ENCODE results near the gene COTL1. TPM values are rescaled to one million over a fixed set of nuclear protein-coding genes. Genes with fewer than 3 reads are reported as not detected.

Gene COTL1
- polyA plus RNA-seq, 4 donors: 43.6 to 166 (median 94.3) TPM

DNA sequence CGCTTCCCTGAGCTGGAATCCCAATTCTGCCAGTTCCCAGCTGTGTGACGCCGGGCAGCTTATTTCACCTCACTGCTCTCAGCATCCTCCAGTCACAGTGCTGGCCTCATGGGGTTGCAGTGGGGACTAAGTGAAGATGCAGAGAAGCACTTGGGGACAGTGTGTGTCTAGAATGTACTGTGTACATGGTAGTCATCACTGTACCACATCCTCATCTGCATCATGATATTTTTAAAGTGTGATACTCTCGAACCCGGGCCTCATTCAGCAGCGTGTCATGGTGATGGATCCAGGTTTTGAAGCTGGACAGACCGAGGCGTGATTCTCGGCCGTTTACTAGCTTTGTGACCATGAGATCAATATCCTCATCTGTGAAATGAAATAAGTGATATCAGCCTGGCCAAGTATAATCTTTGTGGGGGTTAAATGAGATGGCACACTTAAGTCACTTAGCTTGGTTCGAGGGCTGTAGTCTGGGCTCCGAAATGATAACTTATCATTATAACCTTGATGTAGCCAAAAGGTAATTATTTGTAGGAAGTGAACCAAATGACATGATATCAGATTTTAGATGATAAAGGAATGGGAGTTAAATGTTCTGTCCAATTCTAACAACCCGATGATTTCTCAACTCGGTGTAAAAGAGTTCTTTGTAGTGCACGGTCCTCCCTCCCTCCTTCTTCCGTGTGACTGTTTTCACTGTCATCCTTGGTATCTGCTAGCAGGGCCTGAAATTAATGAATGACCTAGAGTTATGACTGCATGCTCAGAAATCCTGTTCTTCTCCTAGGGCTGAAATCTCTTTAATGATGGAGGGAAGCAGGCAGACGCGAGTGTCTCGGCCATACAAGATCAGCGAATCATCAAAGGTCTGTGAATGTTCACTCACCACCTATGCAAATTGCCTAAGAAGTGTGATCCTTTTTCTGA, 32.4 kb upstream of the COTL1 start:
- FAIRE-seq (no peak), DNase-seq (peak in 1 of 2 donors; percentile 16)
- no peak overlapping the region for H3K27ac ChIP-seq (ENCODE audit: low read depth in 1 of 3, low read length in 2 of 3)
- no peak overlapping the region for H3K4me3 ChIP-seq (ENCODE audit: low read depth in 1 of 3, low read length in 3 of 3)
- peaks cover 0 to 41% (median 4%) of the 10 kb centered on the region in 3 donors for H3K36me3 ChIP-seq (ENCODE audit: control insufficient read depth in 3 of 3, insufficient read depth in 2 of 3, low read depth in 1 of 3, low read length in 3 of 3)
- H3K27me3 ChIP-seq (ENCODE audit: control insufficient read depth in 3 of 3, insufficient read depth in 3 of 3, low read length in 3 of 3): no peaks in the 10 kb centered on the region
- H3K9me3 ChIP-seq (ENCODE audit: control insufficient read depth in 2 of 2, insufficient read depth in 1 of 2, low read depth in 1 of 2, low read length in 1 of 2): no peaks in the 10 kb centered on the region
- peaks cover 0 to 7% (median 5%) of the 10 kb centered on the region in 3 donors for H3K4me1 ChIP-seq (ENCODE audit: control insufficient read depth in 3 of 3, insufficient read depth in 2 of 3, low read depth in 1 of 3, low read length in 2 of 3)
- 70 to 79% (median 76%) methylated on average over 20 of the region's 20 CpGs for WGBS, 3 donors

DNA sequence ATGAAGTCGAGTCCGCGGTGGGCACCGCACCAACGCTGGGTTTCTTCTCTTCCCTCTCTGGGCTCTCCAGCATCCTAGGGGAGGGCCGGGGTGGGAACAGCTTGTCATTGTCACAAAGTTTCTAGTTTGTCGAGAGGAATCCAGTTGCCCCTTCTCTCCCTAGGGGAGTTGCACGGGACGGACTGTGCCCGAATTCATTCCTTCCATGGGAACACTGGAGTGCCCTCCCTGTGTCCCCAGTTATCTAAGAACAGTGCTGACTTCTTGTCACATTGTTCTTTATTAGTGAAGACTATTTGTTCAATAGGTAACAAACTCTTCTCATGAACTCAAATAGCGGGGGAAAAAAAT, 31.6 kb upstream of the COTL1 start:
- no peak for DNase-seq
- Histone ChIP-seq H3K27me3 (ENCODE audit: control insufficient read depth in 3 of 3, insufficient read depth in 3 of 3, low read length in 3 of 3) (no peaks in the 10 kb centered on the region), H3K4me3 (ENCODE audit: low read depth in 1 of 3, low read length in 3 of 3) (peak overlapping the region; percentile 9 to 90 (median 79)), H3K4me1 (ENCODE audit: control insufficient read depth in 3 of 3, insufficient read depth in 2 of 3, low read depth in 1 of 3, low read length in 2 of 3) (peaks cover 0 to 7% (median 5%) of the 10 kb centered on the region in 3 donors), H3K36me3 (ENCODE audit: control insufficient read depth in 3 of 3, insufficient read depth in 2 of 3, low read depth in 1 of 3, low read length in 3 of 3) (peaks cover 0 to 35% (median 4%) of the 10 kb centered on the region in 3 donors), H3K27ac (ENCODE audit: low read depth in 1 of 3, low read length in 2 of 3) (peak overlapping the region in 1 of 3 donors; percentile 74), H3K9me3 (ENCODE audit: control insufficient read depth in 2 of 2, insufficient read depth in 1 of 2, low read depth in 1 of 2, low read length in 1 of 2) (no peaks in the 10 kb centered on the region)
- WGBS, 3 donors: 27 to 71% (median 62%) methylated on average over 7 to 11 of the region's 11 CpGs
- FAIRE-seq: no peak

DNA sequence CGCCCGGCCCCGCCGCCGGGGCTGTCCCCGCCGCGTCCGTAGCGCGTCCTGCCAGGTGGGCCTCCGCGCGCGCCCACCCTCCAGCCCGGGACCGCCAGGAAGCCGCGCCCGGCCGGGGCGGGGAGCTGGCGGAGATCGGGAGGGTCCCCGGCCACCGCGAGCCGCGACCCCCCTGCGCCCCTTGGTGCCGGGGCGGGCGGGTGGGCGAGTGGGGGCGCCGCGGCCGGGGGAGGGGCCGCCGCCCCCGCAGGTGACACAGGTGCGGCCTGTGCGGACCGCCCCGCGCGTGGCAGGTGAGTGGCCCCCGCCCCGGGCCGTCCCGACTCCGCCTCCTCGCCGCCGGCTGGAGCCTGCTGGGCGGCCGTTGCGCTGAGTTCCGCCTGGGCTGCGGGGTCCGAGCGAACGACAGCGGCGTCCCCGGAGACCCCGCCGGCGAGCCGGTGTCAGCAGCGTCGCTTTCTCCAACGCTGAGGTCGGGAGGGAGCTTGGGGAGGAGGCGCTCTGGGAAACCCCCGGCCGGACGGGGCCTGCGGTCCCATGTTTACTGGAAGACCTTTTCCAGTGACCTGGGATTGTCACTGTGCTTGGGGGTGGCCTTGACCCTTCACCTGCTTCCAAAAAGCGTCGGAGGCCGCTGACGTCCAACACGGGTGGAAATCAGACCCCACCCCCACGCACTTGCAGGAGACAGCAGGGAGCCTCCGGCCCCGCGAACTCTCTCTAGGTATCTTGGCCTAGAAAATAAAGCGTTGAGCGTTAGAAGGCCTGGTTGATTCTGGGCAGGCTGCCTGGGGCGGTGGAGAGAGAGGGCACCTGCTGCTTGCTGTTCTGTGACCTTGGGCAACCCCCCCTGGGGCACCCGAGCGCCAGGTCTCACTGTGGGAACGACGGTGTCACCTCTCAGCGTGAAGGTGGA, 31.0 kb upstream of the COTL1 start:
- H3K27ac ChIP-seq (ENCODE audit: low read depth in 1 of 3, low read length in 2 of 3): peak overlapping the region in 2 of 3 donors; percentile 45 to 74
- H3K27me3 ChIP-seq (ENCODE audit: control insufficient read depth in 3 of 3, insufficient read depth in 3 of 3, low read length in 3 of 3): no peaks in the 10 kb centered on the region
- 1 to 4% (median 4%) methylated on average over 37 to 96 of the region's 96 CpGs for WGBS, 3 donors

DNA sequence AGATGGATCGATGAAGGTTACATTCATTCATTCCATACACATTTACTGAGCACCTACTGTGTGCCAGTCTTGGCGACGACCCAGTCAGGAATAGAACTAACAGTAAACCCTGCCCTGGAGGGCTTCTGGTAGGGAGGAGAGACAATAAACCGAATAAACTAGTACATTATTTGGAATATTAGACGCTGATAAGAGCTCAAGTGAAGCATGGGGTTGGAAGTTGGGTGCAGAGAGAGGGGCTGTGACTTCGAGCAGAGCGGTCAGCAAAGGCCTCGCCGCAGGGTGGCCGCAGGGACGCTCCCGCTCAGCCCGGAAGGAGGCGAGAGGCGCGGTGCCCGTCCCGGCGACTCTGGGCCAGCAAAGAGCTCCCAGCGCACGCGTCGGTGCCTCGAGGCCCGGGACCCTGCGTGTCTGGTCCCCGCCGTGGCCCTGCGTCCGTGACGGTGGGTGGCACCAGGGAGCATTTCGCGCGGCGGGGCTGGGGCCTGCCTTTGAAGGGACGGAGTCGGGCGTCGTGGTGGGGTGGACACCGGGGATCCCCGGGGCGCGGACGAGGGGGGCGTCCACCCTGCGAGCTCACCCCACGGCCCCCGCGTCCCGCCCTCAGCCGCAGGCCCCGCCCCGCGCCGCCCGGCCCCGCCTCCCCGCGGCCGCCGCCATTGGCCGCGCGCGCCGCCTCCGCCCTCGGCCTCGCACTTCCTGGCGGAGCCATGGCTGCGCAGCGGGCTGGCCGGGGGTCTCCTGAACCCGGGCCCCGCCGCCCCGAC, 30.1 kb upstream of the COTL1 start, which contains the start of gene KLHL36:
TSS of gene KLHL36 (plus strand) at position 684 of the 767 bp plus-strand sequence. CDS start 2,357 bp downstream, outside the sequence.
- Histone ChIP-seq H3K27me3 (ENCODE audit: control insufficient read depth in 3 of 3, insufficient read depth in 3 of 3, low read length in 3 of 3) (no peaks in the 10 kb centered on the region), H3K27ac (ENCODE audit: low read depth in 1 of 3, low read length in 2 of 3) (peak within 1 kb of the TSS in 2 of 3 donors; percentile 45 to 74), H3K4me3 (ENCODE audit: low read depth in 1 of 3, low read length in 3 of 3) (peak within 1 kb of the TSS; percentile 79 to 90 (median 79)), H3K9me3 (ENCODE audit: control insufficient read depth in 2 of 2, insufficient read depth in 1 of 2, low read depth in 1 of 2, low read length in 1 of 2) (no peaks in the 10 kb centered on the region), H3K36me3 (ENCODE audit: control insufficient read depth in 3 of 3, insufficient read depth in 2 of 3, low read depth in 1 of 3, low read length in 3 of 3) (peaks cover 0 to 20% (median 3%) of the 10 kb centered on the region in 3 donors), H3K4me1 (ENCODE audit: control insufficient read depth in 3 of 3, insufficient read depth in 2 of 3, low read depth in 1 of 3, low read length in 2 of 3) (peaks cover 0 to 7% (median 5%) of the 10 kb centered on the region in 3 donors)
- FAIRE-seq (no peak), DNase-seq (peak; percentile 40 to 81)
- 5 to 12% (median 11%) methylated on average over 28 to 77 of the region's 77 CpGs for WGBS, 3 donors

More for the DNA sequence above, 31.0 kb upstream of the COTL1 start:
- H3K9me3 ChIP-seq (ENCODE audit: control insufficient read depth in 2 of 2, insufficient read depth in 1 of 2, low read depth in 1 of 2, low read length in 1 of 2): no peaks in the 10 kb centered on the region
- H3K4me3 ChIP-seq (ENCODE audit: low read depth in 1 of 3, low read length in 3 of 3): peak overlapping the region; percentile 79 to 90 (median 79)
- DNase-seq (peak; percentile 61 to 77), FAIRE-seq (no peak)
- H3K36me3 ChIP-seq (ENCODE audit: control insufficient read depth in 3 of 3, insufficient read depth in 2 of 3, low read depth in 1 of 3, low read length in 3 of 3): peaks cover 0 to 29% (median 4%) of the 10 kb centered on the region in 3 donors
- peaks cover 0 to 7% (median 5%) of the 10 kb centered on the region in 3 donors for H3K4me1 ChIP-seq (ENCODE audit: control insufficient read depth in 3 of 3, insufficient read depth in 2 of 3, low read depth in 1 of 3, low read length in 2 of 3)

DNA sequence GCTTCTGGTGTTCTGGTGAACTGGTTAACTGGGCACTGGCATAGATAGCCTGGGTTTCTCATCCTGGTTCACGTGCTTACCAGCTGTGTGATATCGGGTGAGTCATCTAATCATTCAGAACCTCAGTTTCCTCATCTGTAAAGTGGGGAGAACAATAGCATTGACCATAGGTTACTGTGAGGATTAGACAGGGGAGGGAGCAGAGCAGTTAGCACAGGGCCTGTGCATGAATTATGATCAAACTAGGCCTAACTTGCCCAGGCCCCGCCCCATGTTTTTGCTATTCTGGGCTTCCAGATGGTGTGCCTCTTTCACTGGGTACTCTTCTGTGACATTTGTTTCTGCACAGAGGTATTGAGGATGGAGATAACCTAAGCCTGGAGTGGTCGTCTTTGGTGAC, 25.8 kb upstream of the COTL1 start:
- no peak for DNase-seq
- 77 to 85% (median 84%) methylated on average over 4 of the region's 4 CpGs for WGBS, 3 donors
- Histone ChIP-seq H3K9me3 (ENCODE audit: control insufficient read depth in 2 of 2, insufficient read depth in 1 of 2, low read depth in 1 of 2, low read length in 1 of 2) (no peaks in the 10 kb centered on the region), H3K27me3 (ENCODE audit: control insufficient read depth in 3 of 3, insufficient read depth in 3 of 3, low read length in 3 of 3) (no peaks in the 10 kb centered on the region), H3K27ac (ENCODE audit: low read depth in 1 of 3, low read length in 2 of 3) (no peak overlapping the region), H3K36me3 (ENCODE audit: control insufficient read depth in 3 of 3, insufficient read depth in 2 of 3, low read depth in 1 of 3, low read length in 3 of 3) (no peaks in the 10 kb centered on the region), H3K4me3 (ENCODE audit: low read depth in 1 of 3, low read length in 3 of 3) (no peak overlapping the region), H3K4me1 (ENCODE audit: control insufficient read depth in 3 of 3, insufficient read depth in 2 of 3, low read depth in 1 of 3, low read length in 2 of 3) (no peaks in the 10 kb centered on the region)
- FAIRE-seq: no peak

DNA sequence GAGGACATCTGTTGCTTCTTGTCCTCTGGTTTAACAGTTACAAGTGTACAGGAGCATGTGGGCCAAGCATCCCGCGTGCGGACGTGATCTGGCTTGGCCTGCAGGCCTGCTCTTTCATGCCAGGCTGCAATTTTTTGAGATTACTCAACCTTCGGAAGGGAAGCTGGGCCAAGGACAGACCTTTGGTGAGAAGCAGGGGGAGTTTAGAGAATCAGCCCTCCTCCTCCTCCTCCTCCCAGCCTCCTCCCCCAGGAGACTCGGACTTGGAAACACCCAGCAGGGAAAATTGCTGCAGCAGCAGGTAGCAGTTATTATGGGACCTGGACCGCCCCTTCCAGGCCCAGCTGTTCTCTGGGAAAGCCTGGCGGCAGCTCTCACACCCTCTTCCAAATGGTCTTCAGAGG, 25.3 kb upstream of the COTL1 start:
- Histone ChIP-seq H3K4me1 (ENCODE audit: control insufficient read depth in 3 of 3, insufficient read depth in 2 of 3, low read depth in 1 of 3, low read length in 2 of 3) (no peaks in the 10 kb centered on the region), H3K9me3 (ENCODE audit: control insufficient read depth in 2 of 2, insufficient read depth in 1 of 2, low read depth in 1 of 2, low read length in 1 of 2) (no peaks in the 10 kb centered on the region), H3K36me3 (ENCODE audit: control insufficient read depth in 3 of 3, insufficient read depth in 2 of 3, low read depth in 1 of 3, low read length in 3 of 3) (no peaks in the 10 kb centered on the region), H3K27me3 (ENCODE audit: control insufficient read depth in 3 of 3, insufficient read depth in 3 of 3, low read length in 3 of 3) (no peaks in the 10 kb centered on the region), H3K27ac (ENCODE audit: low read depth in 1 of 3, low read length in 2 of 3) (no peak overlapping the region), H3K4me3 (ENCODE audit: low read depth in 1 of 3, low read length in 3 of 3) (no peak overlapping the region)
- no peak for DNase-seq
- FAIRE-seq: no peak
- whole genome bisulfite sequencing, 3 donors: 52 to 75% (median 70%) methylated on average over 8 of the region's 8 CpGs

DNA sequence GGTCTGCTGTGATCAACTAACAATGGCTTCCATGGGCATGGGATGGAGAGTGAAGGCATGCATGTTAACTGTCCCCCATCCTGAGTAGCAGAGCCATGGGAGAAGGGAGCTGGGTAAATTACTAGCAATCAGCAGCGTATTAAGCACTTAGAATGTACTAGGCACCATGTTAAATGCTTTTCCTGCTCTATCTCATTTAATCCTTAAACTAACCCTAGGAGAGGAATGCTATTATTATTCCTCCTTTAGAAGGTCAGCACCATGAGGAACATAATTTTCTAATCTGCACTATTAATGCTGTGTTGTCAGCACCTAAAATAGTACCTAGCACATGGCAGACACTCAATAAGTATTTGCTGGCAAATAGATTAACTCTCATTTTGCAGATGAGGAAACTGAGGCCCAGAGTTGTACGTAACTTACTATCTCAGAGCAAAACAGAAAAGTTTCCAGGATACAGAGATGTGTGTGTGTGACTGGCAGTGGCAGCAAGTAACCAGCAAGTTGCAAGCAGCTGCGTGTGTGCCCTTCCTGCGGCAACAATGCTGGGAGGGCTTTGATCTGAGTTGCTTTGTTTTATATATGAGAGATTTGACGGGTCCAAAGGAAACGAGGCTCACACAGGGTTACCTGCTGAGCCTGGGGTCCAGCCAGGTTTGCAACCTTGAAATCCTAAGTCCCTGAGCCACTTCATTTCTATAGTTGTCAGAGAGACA, 23.9 kb upstream of the COTL1 start:
- 85 to 89% (median 88%) methylated on average over 6 of the region's 6 CpGs for WGBS, 3 donors
- FAIRE-seq (no peak), DNase-seq (no peak)
- H3K27ac ChIP-seq (ENCODE audit: low read depth in 1 of 3, low read length in 2 of 3): peak overlapping the region in 1 of 3 donors; percentile 8
- no peaks in the 10 kb centered on the region for H3K9me3 ChIP-seq (ENCODE audit: control insufficient read depth in 2 of 2, insufficient read depth in 1 of 2, low read depth in 1 of 2, low read length in 1 of 2)
- no peaks in the 10 kb centered on the region for H3K27me3 ChIP-seq (ENCODE audit: control insufficient read depth in 3 of 3, insufficient read depth in 3 of 3, low read length in 3 of 3)
- H3K36me3 ChIP-seq (ENCODE audit: control insufficient read depth in 3 of 3, insufficient read depth in 2 of 3, low read depth in 1 of 3, low read length in 3 of 3): no peaks in the 10 kb centered on the region
- H3K4me1 ChIP-seq (ENCODE audit: control insufficient read depth in 3 of 3, insufficient read depth in 2 of 3, low read depth in 1 of 3, low read length in 2 of 3): no peaks in the 10 kb centered on the region
- H3K4me3 ChIP-seq (ENCODE audit: low read depth in 1 of 3, low read length in 3 of 3): no peak overlapping the region

Data from small intestine (tissue), 7 donors.